ENCODE measurements around the gene LRIG3. TPM values are rescaled to one million over a fixed set of nuclear protein-coding genes. Genes with fewer than 3 reads are reported as not detected.

The LRIG3 gene
- total RNA-seq, 1 donor from 2014 or later, result 44.5 TPM

- Histone ChIP-seq H3K27me3 (ENCODE audit: control insufficient read depth, insufficient read depth, low read length) (no peaks in the 10 kb centered on the region), H3K4me3 (ENCODE audit: low read depth, low read length) (no peak overlapping the region), H3K36me3 (ENCODE audit: control insufficient read depth, insufficient read depth, low read length) (peaks cover 33% of the 10 kb centered on the region)
- FAIRE-seq (peak; percentile 96), DNase-seq (ENCODE audit: low read depth) (peak; percentile 100)
- no peak for TF ChIP-seq CTCF (IDR thresholded peaks at IDR 0.05; ENCODE audit: insufficient read depth, low read length, severe bottlenecking)
Observed at GRCh38 chr12:58877243-58877743, 43.0 kb downstream of the LRIG3 start.

- Histone ChIP-seq H3K36me3 (ENCODE audit: control insufficient read depth, insufficient read depth, low read length) (peaks cover 30% of the 10 kb centered on the region), H3K27me3 (ENCODE audit: control insufficient read depth, insufficient read depth, low read length) (no peaks in the 10 kb centered on the region), H3K4me3 (ENCODE audit: low read depth, low read length) (no peak overlapping the region)
- no peak for TF ChIP-seq CTCF (IDR thresholded peaks at IDR 0.05; ENCODE audit: insufficient read depth, low read length, severe bottlenecking)
- FAIRE-seq (no peak), DNase-seq (ENCODE audit: low read depth) (no peak)
Observed at GRCh38 chr12:58873496-58873895, 46.8 kb downstream of the LRIG3 start.

GRCh38 chr12:58871556-58871955, 48.7 kb downstream of the LRIG3 start:
- FAIRE-seq, result no peak
- Histone ChIP-seq H3K4me3 (ENCODE audit: low read depth, low read length) (no peak overlapping the region), H3K27me3 (ENCODE audit: control insufficient read depth, insufficient read depth, low read length) (no peaks in the 10 kb centered on the region), H3K36me3 (ENCODE audit: control insufficient read depth, insufficient read depth, low read length) (peaks cover 27% of the 10 kb centered on the region)
- no peak for DNase-seq (ENCODE audit: low read depth)
- no peak for TF ChIP-seq CTCF (IDR thresholded peaks at IDR 0.05; ENCODE audit: insufficient read depth, low read length, severe bottlenecking)

- DNase-seq (ENCODE audit: low read depth) (no peak), FAIRE-seq (no peak)
- Histone ChIP-seq H3K27me3 (ENCODE audit: control insufficient read depth, insufficient read depth, low read length) (no peaks in the 10 kb centered on the region), H3K4me3 (ENCODE audit: low read depth, low read length) (no peak overlapping the region), H3K36me3 (ENCODE audit: control insufficient read depth, insufficient read depth, low read length) (peaks cover 25% of the 10 kb centered on the region)
- TF ChIP-seq CTCF (IDR thresholded peaks at IDR 0.05; ENCODE audit: insufficient read depth, low read length, severe bottlenecking), result no peak
Observed at GRCh38 chr12:58870595-58870994, 49.7 kb downstream of the LRIG3 start.

- H3K36me3 ChIP-seq (ENCODE audit: control insufficient read depth, insufficient read depth, low read length), result no peaks in the 10 kb centered on the region
- no peak for FAIRE-seq
- no peaks in the 10 kb centered on the region for H3K27me3 ChIP-seq (ENCODE audit: control insufficient read depth, insufficient read depth, low read length)
- H3K4me3 ChIP-seq (ENCODE audit: low read depth, low read length), result no peak overlapping the region
- TF ChIP-seq CTCF (IDR thresholded peaks at IDR 0.05; ENCODE audit: insufficient read depth, low read length, severe bottlenecking), result no peak
- DNase-seq (ENCODE audit: low read depth), result no peak
Observed at GRCh38 chr12:58860788-58861240, 59.5 kb downstream of the LRIG3 start.

Measured in bronchial epithelial cell (primary cell).